A549 (cell line): Measurements from ENCODE around the gene NTNG1.

Experiments used
- BCL3 ChIP-seq: fragments of >200 bp; sonication (Bioruptor Twin); formaldehyde crosslinking; IDR thresholded peaks from 3 replicates; pipeline ENCODE4 v1.6.1; 2016
- ELK1 ChIP-seq: fragments of 150-350 bp; IDR thresholded peaks from 2 replicates; pipeline ENCODE4 v1.6.1; 2014; ENCODE audit warnings: low read depth, mild to moderate bottlenecking, low read length
- KDM1A ChIP-seq: fragments of 200-600 bp; sonication (generic); IDR thresholded peaks from 2 replicates; pipeline ENCODE4 v1.6.1; 2016; ENCODE audit warnings: low read depth, mild to moderate bottlenecking
- KDM5A ChIP-seq: fragments of 200-600 bp; sonication (generic); IDR thresholded peaks from 2 replicates; pipeline ENCODE4 v1.6.1; 2016; ENCODE audit warnings: antibody characterized with exemption, mild to moderate bottlenecking
- MYC ChIP-seq: IDR thresholded peaks from 2 replicates; pipeline ENCODE4 v1.6.1; 2012; ENCODE audit warnings: mild to moderate bottlenecking, inconsistent platforms, low read length, improper control_type of control experiment, borderline replicate concordance
- NR3C1 ChIP-seq: fragments of >200 bp; sonication (Bioruptor Twin); formaldehyde crosslinking; IDR thresholded peaks from 3 replicates; pipeline ENCODE4 v1.6.1; 2017
- PHF8 ChIP-seq: fragments of 200-600 bp; sonication (generic); IDR thresholded peaks from 2 replicates; pipeline ENCODE4 v1.6.1; 2016; ENCODE audit warnings: low read depth, mild to moderate bottlenecking, antibody characterized with exemption, moderate library complexity, borderline replicate concordance
- POLR2A ChIP-seq: IDR thresholded peaks from 2 replicates; pipeline ENCODE4 v1.6.1; 2012; ENCODE audit warnings: mild to moderate bottlenecking, low read length
- RAD21 ChIP-seq, 2 experiments: fragments of >200 bp in 1 of 2; sonication (Bioruptor Twin) in 1 of 2; formaldehyde crosslinking in 1 of 2; IDR thresholded peaks in 1 of 2; conservative IDR thresholded peaks in 1 of 2; 2 replicates in 1 of 2; 3 replicates in 1 of 2; pipeline ENCODE4 v1.6.1; 2012 to 2018; ENCODE audit warnings: inconsistent platforms in 1 of 2
- RFX5 ChIP-seq: fragments of 450-650 bp; IDR thresholded peaks from 2 replicates; pipeline ENCODE4 v1.7.1; 2014; ENCODE audit warnings: antibody characterized with exemption, mild to moderate bottlenecking, moderate library complexity
- TF ChIP-seq, protein P1 (sequence below): fragments of >200 bp; sonication (Bioruptor Twin); formaldehyde crosslinking; IDR thresholded peaks from 3 replicates; pipeline ENCODE4 v1.5.1; 2016
- TF ChIP-seq, protein P2 (sequence below): fragments of 250-450 bp; sonication (Bioruptor Pico); IDR thresholded peaks from 2 replicates; pipeline ENCODE4 v1.5.0; 2021; ENCODE audit warnings: mild to moderate bottlenecking, moderate library complexity, borderline replicate concordance

DNA sequence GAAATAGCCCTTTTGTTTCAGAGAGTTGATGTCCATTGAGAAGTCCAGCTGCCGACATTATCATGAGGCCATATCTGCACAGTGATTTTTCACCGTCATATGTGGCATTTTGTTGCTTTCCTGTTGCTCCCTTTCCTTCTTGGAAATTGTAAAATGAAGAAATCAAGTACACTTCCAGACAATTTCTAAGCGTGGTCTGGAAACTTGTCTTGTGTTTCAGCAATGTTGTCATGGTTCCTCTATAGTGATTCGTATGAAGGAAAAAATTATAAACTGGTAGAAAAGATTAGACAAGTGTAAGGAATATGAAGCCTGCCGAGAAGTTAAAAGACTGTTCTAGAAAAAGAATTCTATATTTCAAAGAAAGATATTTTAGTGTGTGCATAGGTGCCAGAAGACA, 17.7 kb downstream of the NTNG1 start:
- TF ChIP-seq POLR2A: no peak
- TF ChIP-seq MYC: no peak
- no peak for TF ChIP-seq RAD21 (conservative IDR thresholded peaks at IDR 0.05 in 1 of 2, IDR thresholded peaks at IDR 0.05 in 1 of 2)
- TF ChIP-seq, protein P1, sequence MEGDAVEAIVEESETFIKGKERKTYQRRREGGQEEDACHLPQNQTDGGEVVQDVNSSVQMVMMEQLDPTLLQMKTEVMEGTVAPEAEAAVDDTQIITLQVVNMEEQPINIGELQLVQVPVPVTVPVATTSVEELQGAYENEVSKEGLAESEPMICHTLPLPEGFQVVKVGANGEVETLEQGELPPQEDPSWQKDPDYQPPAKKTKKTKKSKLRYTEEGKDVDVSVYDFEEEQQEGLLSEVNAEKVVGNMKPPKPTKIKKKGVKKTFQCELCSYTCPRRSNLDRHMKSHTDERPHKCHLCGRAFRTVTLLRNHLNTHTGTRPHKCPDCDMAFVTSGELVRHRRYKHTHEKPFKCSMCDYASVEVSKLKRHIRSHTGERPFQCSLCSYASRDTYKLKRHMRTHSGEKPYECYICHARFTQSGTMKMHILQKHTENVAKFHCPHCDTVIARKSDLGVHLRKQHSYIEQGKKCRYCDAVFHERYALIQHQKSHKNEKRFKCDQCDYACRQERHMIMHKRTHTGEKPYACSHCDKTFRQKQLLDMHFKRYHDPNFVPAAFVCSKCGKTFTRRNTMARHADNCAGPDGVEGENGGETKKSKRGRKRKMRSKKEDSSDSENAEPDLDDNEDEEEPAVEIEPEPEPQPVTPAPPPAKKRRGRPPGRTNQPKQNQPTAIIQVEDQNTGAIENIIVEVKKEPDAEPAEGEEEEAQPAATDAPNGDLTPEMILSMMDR: no peak
- no peak for TF ChIP-seq KDM1A
- TF ChIP-seq BCL3: no peak
- TF ChIP-seq ELK1: no peak
- no peak for TF ChIP-seq RFX5
- TF ChIP-seq, protein P2, sequence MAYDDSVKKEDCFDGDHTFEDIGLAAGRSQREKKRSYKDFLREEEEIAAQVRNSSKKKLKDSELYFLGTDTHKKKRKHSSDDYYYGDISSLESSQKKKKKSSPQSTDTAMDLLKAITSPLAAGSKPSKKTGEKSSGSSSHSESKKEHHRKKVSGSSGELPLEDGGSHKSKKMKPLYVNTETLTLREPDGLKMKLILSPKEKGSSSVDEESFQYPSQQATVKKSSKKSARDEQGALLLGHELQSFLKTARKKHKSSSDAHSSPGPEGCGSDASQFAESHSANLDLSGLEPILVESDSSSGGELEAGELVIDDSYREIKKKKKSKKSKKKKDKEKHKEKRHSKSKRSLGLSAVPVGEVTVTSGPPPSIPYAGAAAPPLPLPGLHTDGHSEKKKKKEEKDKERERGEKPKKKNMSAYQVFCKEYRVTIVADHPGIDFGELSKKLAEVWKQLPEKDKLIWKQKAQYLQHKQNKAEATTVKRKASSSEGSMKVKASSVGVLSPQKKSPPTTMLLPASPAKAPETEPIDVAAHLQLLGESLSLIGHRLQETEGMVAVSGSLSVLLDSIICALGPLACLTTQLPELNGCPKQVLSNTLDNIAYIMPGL (CRISPR knock-in tag): no peak
- TF ChIP-seq NR3C1: no peak
- TF ChIP-seq PHF8: no peak
- TF ChIP-seq KDM5A: no peak
